ENCODE measurements around the gene SGK2. TPM values are rescaled to one million over a fixed set of nuclear protein-coding genes. Genes with fewer than 3 reads are reported as not detected.
A peak's percentile ranks its signal among the peaks of the same experiment; 100 is the strongest.

The SGK2 gene
- total and polyA plus RNA-seq, 2 of the 13 experiments (the other 11 are each of a cell fraction or from before 2014, with no cell fraction given), result 6.2 to 29.4 TPM

DNA sequence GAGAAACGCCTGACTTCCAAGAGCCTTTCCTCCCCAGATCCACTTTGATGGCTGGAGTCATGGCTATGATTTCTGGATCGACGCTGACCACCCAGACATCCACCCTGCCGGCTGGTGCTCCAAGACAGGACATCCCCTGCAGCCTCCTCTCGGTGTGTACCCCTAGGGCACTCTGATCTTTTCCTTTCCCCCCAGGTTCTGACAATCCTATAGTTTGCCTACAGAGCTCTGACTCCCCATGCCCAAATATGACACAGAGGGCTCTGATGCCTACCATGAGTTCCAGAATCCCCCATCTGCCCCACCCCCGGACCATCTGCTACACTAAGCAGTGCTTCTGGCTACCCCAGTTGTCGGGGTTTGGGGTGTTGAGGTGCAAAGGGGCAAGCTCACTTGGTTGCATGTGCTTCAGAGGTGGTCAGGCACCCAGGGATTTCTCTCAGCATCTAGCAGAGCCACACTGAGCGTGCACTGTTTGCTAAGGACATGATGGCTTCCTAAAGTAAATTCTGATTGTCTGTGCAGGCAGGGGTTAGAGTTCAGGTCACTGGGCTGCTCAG, 24.0 kb upstream of the SGK2 start (continued):
- TF ChIP-seq, protein P1, sequence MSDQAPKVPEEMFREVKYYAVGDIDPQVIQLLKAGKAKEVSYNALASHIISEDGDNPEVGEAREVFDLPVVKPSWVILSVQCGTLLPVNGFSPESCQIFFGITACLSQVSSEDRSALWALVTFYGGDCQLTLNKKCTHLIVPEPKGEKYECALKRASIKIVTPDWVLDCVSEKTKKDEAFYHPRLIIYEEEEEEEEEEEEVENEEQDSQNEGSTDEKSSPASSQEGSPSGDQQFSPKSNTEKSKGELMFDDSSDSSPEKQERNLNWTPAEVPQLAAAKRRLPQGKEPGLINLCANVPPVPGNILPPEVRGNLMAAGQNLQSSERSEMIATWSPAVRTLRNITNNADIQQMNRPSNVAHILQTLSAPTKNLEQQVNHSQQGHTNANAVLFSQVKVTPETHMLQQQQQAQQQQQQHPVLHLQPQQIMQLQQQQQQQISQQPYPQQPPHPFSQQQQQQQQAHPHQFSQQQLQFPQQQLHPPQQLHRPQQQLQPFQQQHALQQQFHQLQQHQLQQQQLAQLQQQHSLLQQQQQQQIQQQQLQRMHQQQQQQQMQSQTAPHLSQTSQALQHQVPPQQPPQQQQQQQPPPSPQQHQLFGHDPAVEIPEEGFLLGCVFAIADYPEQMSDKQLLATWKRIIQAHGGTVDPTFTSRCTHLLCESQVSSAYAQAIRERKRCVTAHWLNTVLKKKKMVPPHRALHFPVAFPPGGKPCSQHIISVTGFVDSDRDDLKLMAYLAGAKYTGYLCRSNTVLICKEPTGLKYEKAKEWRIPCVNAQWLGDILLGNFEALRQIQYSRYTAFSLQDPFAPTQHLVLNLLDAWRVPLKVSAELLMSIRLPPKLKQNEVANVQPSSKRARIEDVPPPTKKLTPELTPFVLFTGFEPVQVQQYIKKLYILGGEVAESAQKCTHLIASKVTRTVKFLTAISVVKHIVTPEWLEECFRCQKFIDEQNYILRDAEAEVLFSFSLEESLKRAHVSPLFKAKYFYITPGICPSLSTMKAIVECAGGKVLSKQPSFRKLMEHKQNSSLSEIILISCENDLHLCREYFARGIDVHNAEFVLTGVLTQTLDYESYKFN (CRISPR knock-in tag; conservative IDR thresholded peaks at IDR 0.05), result no peak
- no peak for TF ChIP-seq MYC (CRISPR knock-in tag; IDR thresholded peaks at IDR 0.05; ENCODE audit: borderline replicate concordance)
- TF ChIP-seq ZFP37 (CRISPR knock-in tag; IDR thresholded peaks at IDR 0.05; ENCODE audit: borderline replicate concordance), result no peak
- 0 out of 2 replicates have a peak, but pooled peaks have one; percentile 29 for TF ChIP-seq RFXAP (CRISPR knock-in tag; IDR thresholded peaks at IDR 0.05; ENCODE audit: borderline replicate concordance)
- TF ChIP-seq, protein P2, sequence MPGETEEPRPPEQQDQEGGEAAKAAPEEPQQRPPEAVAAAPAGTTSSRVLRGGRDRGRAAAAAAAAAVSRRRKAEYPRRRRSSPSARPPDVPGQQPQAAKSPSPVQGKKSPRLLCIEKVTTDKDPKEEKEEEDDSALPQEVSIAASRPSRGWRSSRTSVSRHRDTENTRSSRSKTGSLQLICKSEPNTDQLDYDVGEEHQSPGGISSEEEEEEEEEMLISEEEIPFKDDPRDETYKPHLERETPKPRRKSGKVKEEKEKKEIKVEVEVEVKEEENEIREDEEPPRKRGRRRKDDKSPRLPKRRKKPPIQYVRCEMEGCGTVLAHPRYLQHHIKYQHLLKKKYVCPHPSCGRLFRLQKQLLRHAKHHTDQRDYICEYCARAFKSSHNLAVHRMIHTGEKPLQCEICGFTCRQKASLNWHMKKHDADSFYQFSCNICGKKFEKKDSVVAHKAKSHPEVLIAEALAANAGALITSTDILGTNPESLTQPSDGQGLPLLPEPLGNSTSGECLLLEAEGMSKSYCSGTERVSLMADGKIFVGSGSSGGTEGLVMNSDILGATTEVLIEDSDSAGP (CRISPR knock-in tag; IDR thresholded peaks at IDR 0.05; ENCODE audit: borderline replicate concordance), result peak; percentile 32; the same call in 1 of the 2 replicates
- no peak for TF ChIP-seq ZNF317 (CRISPR knock-in tag; IDR thresholded peaks at IDR 0.05)
- TF ChIP-seq NFE2L2 (IDR thresholded peaks at IDR 0.05; ENCODE audit: low read length), result no peak
- TF ChIP-seq KLF13 (CRISPR knock-in tag; IDR thresholded peaks at IDR 0.05), result no peak
- TF ChIP-seq PPARG (CRISPR knock-in tag; conservative IDR thresholded peaks at IDR 0.05), result 0 out of 2 replicates have a peak, but pooled peaks have one; percentile 18
- TF ChIP-seq ZNF33A (CRISPR knock-in tag; IDR thresholded peaks at IDR 0.05; ENCODE audit: borderline replicate concordance), result no peak
- 0 out of 2 replicates have a peak, but pooled peaks have one; percentile 20 for TF ChIP-seq ZNF263 (CRISPR knock-in tag; IDR thresholded peaks at IDR 0.05)
- TF ChIP-seq HDAC2 (CRISPR knock-in tag; IDR thresholded peaks at IDR 0.05), result peak; percentile 12; the same call in 1 of the 2 replicates
- TF ChIP-seq, protein P3, sequence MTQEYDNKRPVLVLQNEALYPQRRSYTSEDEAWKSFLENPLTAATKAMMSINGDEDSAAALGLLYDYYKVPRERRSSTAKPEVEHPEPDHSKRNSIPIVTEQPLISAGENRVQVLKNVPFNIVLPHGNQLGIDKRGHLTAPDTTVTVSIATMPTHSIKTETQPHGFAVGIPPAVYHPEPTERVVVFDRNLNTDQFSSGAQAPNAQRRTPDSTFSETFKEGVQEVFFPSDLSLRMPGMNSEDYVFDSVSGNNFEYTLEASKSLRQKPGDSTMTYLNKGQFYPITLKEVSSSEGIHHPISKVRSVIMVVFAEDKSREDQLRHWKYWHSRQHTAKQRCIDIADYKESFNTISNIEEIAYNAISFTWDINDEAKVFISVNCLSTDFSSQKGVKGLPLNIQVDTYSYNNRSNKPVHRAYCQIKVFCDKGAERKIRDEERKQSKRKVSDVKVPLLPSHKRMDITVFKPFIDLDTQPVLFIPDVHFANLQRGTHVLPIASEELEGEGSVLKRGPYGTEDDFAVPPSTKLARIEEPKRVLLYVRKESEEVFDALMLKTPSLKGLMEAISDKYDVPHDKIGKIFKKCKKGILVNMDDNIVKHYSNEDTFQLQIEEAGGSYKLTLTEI (CRISPR knock-in tag; conservative IDR thresholded peaks at IDR 0.05), result no peak
- 0 out of 2 replicates have a peak, but pooled peaks have one; percentile 18 for TF ChIP-seq HIVEP1 (CRISPR knock-in tag; IDR thresholded peaks at IDR 0.05)
- no peak for TF ChIP-seq JUNB (CRISPR knock-in tag; IDR thresholded peaks at IDR 0.05; ENCODE audit: borderline replicate concordance)
- TF ChIP-seq SOX5 (CRISPR knock-in tag; IDR thresholded peaks at IDR 0.05; ENCODE audit: borderline replicate concordance), result 0 out of 2 replicates have a peak, but pooled peaks have one; percentile 13
- TF ChIP-seq, protein P4, sequence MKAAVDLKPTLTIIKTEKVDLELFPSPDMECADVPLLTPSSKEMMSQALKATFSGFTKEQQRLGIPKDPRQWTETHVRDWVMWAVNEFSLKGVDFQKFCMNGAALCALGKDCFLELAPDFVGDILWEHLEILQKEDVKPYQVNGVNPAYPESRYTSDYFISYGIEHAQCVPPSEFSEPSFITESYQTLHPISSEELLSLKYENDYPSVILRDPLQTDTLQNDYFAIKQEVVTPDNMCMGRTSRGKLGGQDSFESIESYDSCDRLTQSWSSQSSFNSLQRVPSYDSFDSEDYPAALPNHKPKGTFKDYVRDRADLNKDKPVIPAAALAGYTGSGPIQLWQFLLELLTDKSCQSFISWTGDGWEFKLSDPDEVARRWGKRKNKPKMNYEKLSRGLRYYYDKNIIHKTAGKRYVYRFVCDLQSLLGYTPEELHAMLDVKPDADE (CRISPR knock-in tag; IDR thresholded peaks at IDR 0.05), result no peak
- TF ChIP-seq SMARCE1 (IDR thresholded peaks at IDR 0.05; ENCODE audit: borderline replicate concordance), result no peak
- TF ChIP-seq, protein P5, sequence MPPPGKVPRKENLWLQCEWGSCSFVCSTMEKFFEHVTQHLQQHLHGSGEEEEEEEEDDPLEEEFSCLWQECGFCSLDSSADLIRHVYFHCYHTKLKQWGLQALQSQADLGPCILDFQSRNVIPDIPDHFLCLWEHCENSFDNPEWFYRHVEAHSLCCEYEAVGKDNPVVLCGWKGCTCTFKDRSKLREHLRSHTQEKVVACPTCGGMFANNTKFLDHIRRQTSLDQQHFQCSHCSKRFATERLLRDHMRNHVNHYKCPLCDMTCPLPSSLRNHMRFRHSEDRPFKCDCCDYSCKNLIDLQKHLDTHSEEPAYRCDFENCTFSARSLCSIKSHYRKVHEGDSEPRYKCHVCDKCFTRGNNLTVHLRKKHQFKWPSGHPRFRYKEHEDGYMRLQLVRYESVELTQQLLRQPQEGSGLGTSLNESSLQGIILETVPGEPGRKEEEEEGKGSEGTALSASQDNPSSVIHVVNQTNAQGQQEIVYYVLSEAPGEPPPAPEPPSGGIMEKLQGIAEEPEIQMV (CRISPR knock-in tag; IDR thresholded peaks at IDR 0.05; ENCODE audit: low read depth), result no peak
- TF ChIP-seq, protein P6, sequence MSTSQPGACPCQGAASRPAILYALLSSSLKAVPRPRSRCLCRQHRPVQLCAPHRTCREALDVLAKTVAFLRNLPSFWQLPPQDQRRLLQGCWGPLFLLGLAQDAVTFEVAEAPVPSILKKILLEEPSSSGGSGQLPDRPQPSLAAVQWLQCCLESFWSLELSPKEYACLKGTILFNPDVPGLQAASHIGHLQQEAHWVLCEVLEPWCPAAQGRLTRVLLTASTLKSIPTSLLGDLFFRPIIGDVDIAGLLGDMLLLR (CRISPR knock-in tag; IDR thresholded peaks at IDR 0.05), result no peak

Measured in HepG2 (cell line).